ENCODE data around the gene BPI. TPM values are rescaled to one million over a fixed set of nuclear protein-coding genes. Genes with fewer than 3 reads are reported as not detected.

The BPI gene
- polyA plus RNA-seq, 1 donor (not counting 4 experiments of a cell fraction or from before 2014, with no cell fraction given) = not detected

DNA sequence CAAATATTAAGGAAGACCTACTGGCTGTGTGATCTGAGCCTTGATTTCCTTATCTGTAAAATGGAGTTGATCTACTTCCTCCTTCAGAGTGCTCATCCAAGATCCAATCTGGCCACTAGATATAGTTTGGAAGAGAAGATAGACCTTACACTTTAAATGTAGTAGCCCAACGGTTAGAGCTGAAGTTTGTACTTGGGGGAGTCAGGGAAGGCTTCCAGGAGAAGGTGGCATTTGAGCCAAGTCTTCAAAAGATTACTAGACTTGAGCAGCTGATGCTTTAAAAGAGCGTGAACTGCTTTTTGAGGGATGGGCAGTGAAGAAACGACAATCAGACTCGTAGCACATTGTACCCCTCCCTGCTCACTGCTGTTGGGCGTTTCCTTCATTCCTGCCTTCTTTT is 45.9 kb downstream of the BPI start:
- no peak overlapping the region for H3K4me3 ChIP-seq (ENCODE audit: control insufficient read depth in 2 of 3, extremely low read depth in 1 of 3, insufficient read depth in 2 of 3, low read depth in 1 of 3, low read length in 3 of 3)
- no peaks in the 10 kb centered on the region for H3K79me2 ChIP-seq (ENCODE audit: control insufficient read depth, insufficient read depth, low read length)
- dilution Hi-C loops (cut with MboI; ENCODE audit: extremely low pct_ligation_motif_present, low sequenced_read_pairs) = no loop called here
- no peaks in the 10 kb centered on the region for H3K9me1 ChIP-seq (ENCODE audit: control insufficient read depth, extremely low read depth, insufficient read depth, low read length)
- H4K20me1 ChIP-seq (ENCODE audit: control insufficient read depth, extremely low read depth, insufficient read depth, low read length) = no peaks in the 10 kb centered on the region
- no peak overlapping the region for H2AFZ ChIP-seq (ENCODE audit: control insufficient read depth, low read length)
- H3K9ac ChIP-seq (ENCODE audit: control insufficient read depth, extremely low read depth, insufficient read depth, low read length) = no peak overlapping the region
- H3K36me3 ChIP-seq (ENCODE audit: control insufficient read depth in 2 of 2, extremely low read depth in 1 of 2, insufficient read depth in 2 of 2, low read length in 2 of 2) = no peaks in the 10 kb centered on the region
- no peaks in the 10 kb centered on the region for H3K9me3 ChIP-seq (ENCODE audit: control insufficient read depth, low read depth, low read length)
- H3K27ac ChIP-seq (ENCODE audit: control insufficient read depth, insufficient read depth, low read length) = no peak overlapping the region
- peaks cover 10% of the 10 kb centered on the region for H3K27me3 ChIP-seq (ENCODE audit: control insufficient read depth, extremely low read depth, insufficient read depth, low read length)
- TF ChIP-seq, protein P1, sequence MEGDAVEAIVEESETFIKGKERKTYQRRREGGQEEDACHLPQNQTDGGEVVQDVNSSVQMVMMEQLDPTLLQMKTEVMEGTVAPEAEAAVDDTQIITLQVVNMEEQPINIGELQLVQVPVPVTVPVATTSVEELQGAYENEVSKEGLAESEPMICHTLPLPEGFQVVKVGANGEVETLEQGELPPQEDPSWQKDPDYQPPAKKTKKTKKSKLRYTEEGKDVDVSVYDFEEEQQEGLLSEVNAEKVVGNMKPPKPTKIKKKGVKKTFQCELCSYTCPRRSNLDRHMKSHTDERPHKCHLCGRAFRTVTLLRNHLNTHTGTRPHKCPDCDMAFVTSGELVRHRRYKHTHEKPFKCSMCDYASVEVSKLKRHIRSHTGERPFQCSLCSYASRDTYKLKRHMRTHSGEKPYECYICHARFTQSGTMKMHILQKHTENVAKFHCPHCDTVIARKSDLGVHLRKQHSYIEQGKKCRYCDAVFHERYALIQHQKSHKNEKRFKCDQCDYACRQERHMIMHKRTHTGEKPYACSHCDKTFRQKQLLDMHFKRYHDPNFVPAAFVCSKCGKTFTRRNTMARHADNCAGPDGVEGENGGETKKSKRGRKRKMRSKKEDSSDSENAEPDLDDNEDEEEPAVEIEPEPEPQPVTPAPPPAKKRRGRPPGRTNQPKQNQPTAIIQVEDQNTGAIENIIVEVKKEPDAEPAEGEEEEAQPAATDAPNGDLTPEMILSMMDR (optimal IDR thresholded peaks at IDR 0.05 in 1 of 3, IDR thresholded peaks at IDR 0.05 in 1 of 3, conservative IDR thresholded peaks at IDR 0.05 in 1 of 3; ENCODE audit: extremely low read depth in 1 of 3, insufficient read depth in 2 of 3, low read length in 3 of 3) = no peak
- no peak for TF ChIP-seq EZH2 (IDR thresholded peaks at IDR 0.05; ENCODE audit: low read length)
- H3K4me1 ChIP-seq (ENCODE audit: control insufficient read depth, extremely low read depth, insufficient read depth, low read length) = peaks cover 1% of the 10 kb centered on the region
- FAIRE-seq (no peak), DNase-seq (ENCODE audit: low read depth, low spot score) (no peak)
- H3K4me2 ChIP-seq (ENCODE audit: control insufficient read depth, extremely low read depth, insufficient read depth, low read depth, low read length) = no peak overlapping the region

DNA sequence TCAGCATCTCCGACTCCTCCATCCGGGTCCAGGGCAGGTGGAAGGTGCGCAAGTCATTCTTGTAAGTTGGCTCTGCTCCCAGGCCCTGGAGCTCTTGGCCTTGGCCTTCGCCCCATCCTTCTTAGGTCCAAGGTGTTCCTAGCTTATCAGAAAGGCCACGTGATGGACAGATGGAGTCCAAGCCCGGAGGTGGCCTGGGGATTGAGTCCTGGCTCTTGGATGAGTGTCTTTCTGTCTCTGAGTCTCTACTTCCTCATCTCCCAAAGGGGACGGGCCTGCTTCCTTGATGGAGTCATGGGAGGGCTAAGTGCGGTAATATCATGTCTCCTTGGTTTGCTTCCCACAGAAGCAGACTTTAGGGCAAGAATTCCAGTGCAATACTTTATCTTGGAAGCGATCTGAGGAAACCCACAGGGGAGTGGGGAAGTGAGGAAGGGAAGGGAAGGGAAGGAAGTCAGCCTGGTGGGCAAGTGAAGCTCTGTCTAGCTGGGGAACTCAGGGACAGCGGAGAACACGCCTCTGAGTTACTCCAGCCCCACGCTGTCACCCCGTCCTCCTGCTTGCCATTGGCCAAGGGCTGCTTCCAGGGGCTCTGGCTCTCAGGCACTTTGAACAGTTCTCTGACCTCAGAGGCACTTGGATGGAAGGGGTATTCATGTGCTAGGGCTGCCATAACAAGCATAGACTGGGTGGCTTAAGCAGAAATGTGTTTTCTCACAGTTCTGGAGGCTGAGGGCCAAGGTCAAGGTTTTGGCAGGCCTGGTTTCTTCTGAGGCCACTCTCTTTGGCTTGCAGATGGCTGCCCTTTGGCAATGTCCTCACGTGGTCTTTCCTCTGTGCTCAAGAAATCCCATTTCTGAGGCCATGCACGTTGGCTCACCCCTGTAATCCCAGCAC is 47.2 kb downstream of the BPI start:
- dilution Hi-C loops (cut with MboI; ENCODE audit: extremely low pct_ligation_motif_present, low sequenced_read_pairs) = no loop called here
- DNase-seq (ENCODE audit: low read depth, low spot score) (no peak), FAIRE-seq (no peak)
- Histone ChIP-seq H3K9me1 (ENCODE audit: control insufficient read depth, extremely low read depth, insufficient read depth, low read length) (no peaks in the 10 kb centered on the region), H3K79me2 (ENCODE audit: control insufficient read depth, insufficient read depth, low read length) (no peaks in the 10 kb centered on the region), H3K4me1 (ENCODE audit: control insufficient read depth, extremely low read depth, insufficient read depth, low read length) (peaks cover 7% of the 10 kb centered on the region), H3K9ac (ENCODE audit: control insufficient read depth, extremely low read depth, insufficient read depth, low read length) (no peak overlapping the region), H2AFZ (ENCODE audit: control insufficient read depth, low read length) (no peak overlapping the region), H3K9me3 (ENCODE audit: control insufficient read depth, low read depth, low read length) (no peaks in the 10 kb centered on the region), H4K20me1 (ENCODE audit: control insufficient read depth, extremely low read depth, insufficient read depth, low read length) (no peaks in the 10 kb centered on the region), H3K4me3 (ENCODE audit: control insufficient read depth in 2 of 3, extremely low read depth in 1 of 3, insufficient read depth in 2 of 3, low read depth in 1 of 3, low read length in 3 of 3) (no peak overlapping the region), H3K4me2 (ENCODE audit: control insufficient read depth, extremely low read depth, insufficient read depth, low read depth, low read length) (no peak overlapping the region), H3K36me3 (ENCODE audit: control insufficient read depth in 2 of 2, extremely low read depth in 1 of 2, insufficient read depth in 2 of 2, low read length in 2 of 2) (no peaks in the 10 kb centered on the region), H3K27ac (ENCODE audit: control insufficient read depth, insufficient read depth, low read length) (no peak overlapping the region), H3K27me3 (ENCODE audit: control insufficient read depth, extremely low read depth, insufficient read depth, low read length) (peaks cover 9% of the 10 kb centered on the region)
- TF ChIP-seq, protein P1 (optimal IDR thresholded peaks at IDR 0.05 in 1 of 3, IDR thresholded peaks at IDR 0.05 in 1 of 3, conservative IDR thresholded peaks at IDR 0.05 in 1 of 3; ENCODE audit: extremely low read depth in 1 of 3, insufficient read depth in 2 of 3, low read length in 3 of 3) = no peak

Measured in keratinocyte (primary cell).